Measurements from ENCODE around the gene SMC1B.

DNA sequence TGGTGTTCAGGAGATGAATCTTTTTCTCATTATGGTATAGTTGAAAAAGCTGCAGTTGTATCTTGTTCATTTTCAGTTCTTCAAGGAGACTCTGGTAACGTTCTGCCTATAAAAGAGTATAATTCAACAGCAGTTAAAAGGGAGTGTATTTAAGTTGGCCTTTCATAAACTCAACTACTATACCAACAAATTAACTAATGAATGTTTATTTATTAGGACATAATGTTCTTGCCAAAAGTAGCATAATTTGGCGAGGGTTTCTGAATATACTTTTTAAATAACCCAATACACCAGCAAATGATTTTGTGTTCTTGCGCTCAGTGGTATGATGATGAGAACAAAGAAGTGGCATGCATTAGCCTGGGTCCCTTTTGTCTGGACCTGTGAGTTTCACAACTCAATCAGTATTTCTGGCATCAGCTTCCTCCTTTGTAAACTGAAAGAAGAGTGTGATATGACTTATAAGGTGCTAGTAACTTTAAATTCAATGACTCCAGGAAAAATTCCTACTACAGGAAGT, 10.9 kb downstream of the SMC1B start:
- TF ChIP-seq, protein P1, sequence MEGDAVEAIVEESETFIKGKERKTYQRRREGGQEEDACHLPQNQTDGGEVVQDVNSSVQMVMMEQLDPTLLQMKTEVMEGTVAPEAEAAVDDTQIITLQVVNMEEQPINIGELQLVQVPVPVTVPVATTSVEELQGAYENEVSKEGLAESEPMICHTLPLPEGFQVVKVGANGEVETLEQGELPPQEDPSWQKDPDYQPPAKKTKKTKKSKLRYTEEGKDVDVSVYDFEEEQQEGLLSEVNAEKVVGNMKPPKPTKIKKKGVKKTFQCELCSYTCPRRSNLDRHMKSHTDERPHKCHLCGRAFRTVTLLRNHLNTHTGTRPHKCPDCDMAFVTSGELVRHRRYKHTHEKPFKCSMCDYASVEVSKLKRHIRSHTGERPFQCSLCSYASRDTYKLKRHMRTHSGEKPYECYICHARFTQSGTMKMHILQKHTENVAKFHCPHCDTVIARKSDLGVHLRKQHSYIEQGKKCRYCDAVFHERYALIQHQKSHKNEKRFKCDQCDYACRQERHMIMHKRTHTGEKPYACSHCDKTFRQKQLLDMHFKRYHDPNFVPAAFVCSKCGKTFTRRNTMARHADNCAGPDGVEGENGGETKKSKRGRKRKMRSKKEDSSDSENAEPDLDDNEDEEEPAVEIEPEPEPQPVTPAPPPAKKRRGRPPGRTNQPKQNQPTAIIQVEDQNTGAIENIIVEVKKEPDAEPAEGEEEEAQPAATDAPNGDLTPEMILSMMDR (conservative IDR thresholded peaks at IDR 0.05; ENCODE audit: low read depth, low read length) = no peak
- no peak for TF ChIP-seq EZH2 (IDR thresholded peaks at IDR 0.05; ENCODE audit: borderline replicate concordance, low read depth, low read length, poor library complexity, severe bottlenecking)
